K562 (cell line): ENCODE results near the gene RCN2. TPM values are rescaled to one million over a fixed set of nuclear protein-coding genes. Genes with fewer than 3 reads are reported as not detected.
A peak's percentile ranks its signal among the peaks of the same experiment; 100 is the strongest.
"Not testable (repeated sequence)": the region's sequence is repeated elsewhere in the genome, so short reads cannot be mapped to it uniquely, and the experiment has no call there.

Experiments
- ATAC-seq: fragments of 200-7000 bp; cut with Tn5 transposase; 3 replicates; pipeline ENCODE4 v1.9.1; 2020; ENCODE audit warnings: moderate library complexity
- BruUV-seq: library from RNA; stranded (reverse); fragments of 400-500 nt; replicated peaks from 2 replicates; lab custom pipeline; 2021; lab: Mats Ljungman, UMichigan
- CTCF ChIA-PET: fragments of 300-600 bp; formaldehyde crosslinking; extraction: SDS; loops from one replicate; lab custom pipeline; 2021; ENCODE audit warnings: low intra/inter-chr PET ratio; lab: Yijun Ruan, JAX
- POLR2A ChIA-PET: fragments of 300-600, 350-650 bp; sonication (Branson Sonifier 250); formaldehyde crosslinking; extraction: SDS; loops from one replicate; lab custom pipeline; 2021; ENCODE audit warnings: antibody characterized with exemption, inconsistent platforms; lab: Yijun Ruan, JAX
- DNase-seq, 4 experiments: peaks; one replicate each; pipeline versions ENCODE4 v3.0.0 to v3.0.0-alpha.2; 2011 to 2018; ENCODE audit warnings: low spot score in 3 of 4, mixed read lengths in 3 of 4; ENCODE audit errors: extremely low read depth in 1 of 4
- FAIRE-seq: peaks from 2 replicates; lab custom pipeline; 2011; peaks lifted over from hg19 to GRCh38; lab: Jason Lieb, UNC
- H2AFZ ChIP-seq: 2 replicates; pipeline ENCODE4 v1.6.0; 2011; ENCODE audit warnings: low read depth, low read length, control low read depth, inconsistent platforms
- H3K27ac ChIP-seq: fragments of 200-600 bp; 3 replicates; pipeline ENCODE4 v1.8.0; 2011; ENCODE audit warnings: low read depth, mild to moderate bottlenecking, control low read depth, inconsistent platforms, low read length, moderate library complexity, mixed read lengths; ENCODE audit errors: extremely low read depth
- H3K27me3 ChIP-seq, 2 experiments: fragments of 300-600 bp in 1 of 2; 2 replicates in 1 of 2; 3 replicates in 1 of 2; pipeline versions ENCODE4 v1.6.0 to v1.8.0; 2011; ENCODE audit warnings: inconsistent platforms in 2 of 2, low read length in 2 of 2, mild to moderate bottlenecking in 1 of 2, mixed read lengths in 1 of 2, moderate library complexity in 1 of 2; ENCODE audit not compliant: control insufficient read depth in 2 of 2, insufficient read depth in 2 of 2
- H3K36me3 ChIP-seq: fragments of 300-600 bp; 3 replicates; pipeline ENCODE4 v1.8.0; 2011; ENCODE audit warnings: mild to moderate bottlenecking, low read length, inconsistent platforms; ENCODE audit not compliant: control insufficient read depth, insufficient read depth
- H3K4me1 ChIP-seq, 2 experiments: fragments of 200-600 bp in 1 of 2; replicated peaks in 1 of 2; 2 replicates in 1 of 2; 3 replicates in 1 of 2; pipeline versions ENCODE4 v1.5.1 to v1.8.0; 2011; ENCODE audit warnings: inconsistent platforms in 2 of 2, low read length in 2 of 2, mild to moderate bottlenecking in 1 of 2, mixed read lengths in 1 of 2, moderate library complexity in 1 of 2; ENCODE audit not compliant: control insufficient read depth in 2 of 2, insufficient read depth in 2 of 2
- H3K4me2 ChIP-seq: 2 replicates; pipeline ENCODE4 v1.6.1; 2011; ENCODE audit warnings: low read length, control low read depth, inconsistent platforms, mixed read lengths; ENCODE audit not compliant: insufficient read depth
- H3K4me3 ChIP-seq: fragments of 200-600 bp; sonication (generic), shearing (Covaris generic); 2 replicates; pipeline ENCODE4 v1.5.1; 2016; ENCODE audit warnings: control low read depth, inconsistent platforms
- H3K79me2 ChIP-seq: fragments of 200-600 bp; 3 replicates; pipeline ENCODE4 v1.8.0; 2011; ENCODE audit warnings: low read length, inconsistent platforms; ENCODE audit not compliant: control insufficient read depth, insufficient read depth
- H3K9ac ChIP-seq, 2 experiments: 2 replicates each; pipeline versions ENCODE4 v1.6.0 to v1.6.1; 2011; ENCODE audit warnings: low read depth in 2 of 2, low read length in 2 of 2, control low read depth in 1 of 2, inconsistent platforms in 1 of 2, mild to moderate bottlenecking in 1 of 2, mixed read lengths in 1 of 2; ENCODE audit not compliant: insufficient read depth in 1 of 2
- H3K9me1 ChIP-seq: one replicate; pipeline ENCODE4 v1.6.0; 2011; ENCODE audit warnings: inconsistent platforms, mild to moderate bottlenecking, low read length, moderate library complexity; ENCODE audit not compliant: control insufficient read depth, insufficient read depth
- H3K9me3 ChIP-seq: replicated peaks from 2 replicates; pipeline ENCODE4 v1.5.1; 2011; ENCODE audit warnings: low read depth, low read length, inconsistent platforms; ENCODE audit not compliant: control insufficient read depth, insufficient read depth
- H4K20me1 ChIP-seq: replicated peaks from 2 replicates; pipeline ENCODE4 v1.6.1; 2011; ENCODE audit warnings: low read length, inconsistent platforms, mixed read lengths; ENCODE audit not compliant: control insufficient read depth, insufficient read depth
- WGBS: fragments of 100-300 bp; shearing (Covaris generic); methylation state at CpG from one replicate; pipeline ENCODE4 v1.1.6; 2016; ENCODE audit warnings: low coverage, mixed read lengths; ENCODE audit not compliant: insufficient coverage; ENCODE audit errors: missing lambda C conversion rate; 5-methylcytosine and 5-hydroxymethylcytosine counted together
- in situ Hi-C: fragments of 300-500 bp; cut with MboI; formaldehyde crosslinking; loops from 4 replicates; pipeline ENCODE4 v1.15.0; 2018; ENCODE audit warnings: inconsistent platforms, mixed read lengths
- intact Hi-C: fragments of 100-400 bp; cut with micrococcal nuclease; formaldehyde crosslinking; loops from 2 replicates; pipeline ENCODE4 v1.14.2; 2022
- polyA plus RNA-seq, 8 experiments: library from polyadenylated mRNA; depleted of rRNA in 4 of 8; stranded (reverse) in 5 of 8; unstranded in 3 of 8; fragments of >200 nt; fragmentation: Nextera tagmentation in 2 of 8; fragmentation: Illumina TruSeq in 1 of 8; extraction: Ambion mirVana in 2 of 8; extraction: Trizol in 1 of 8; gene quantifications; 2 replicates each; pipeline versions ENCODE4 v1.2.1 to v1.2.3, GENCODE V29; 2011 to 2014; ENCODE audit warnings: inconsistent platforms in 1 of 8, missing spikeins in 1 of 8
- total RNA-seq, 7 experiments: library from RNA; depleted of rRNA in 6 of 7; stranded (reverse); fragments of >200 nt in 6 of 7; fragmentation: Illumina TruSeq in 2 of 7; extraction: Trizol in 2 of 7; gene quantifications; 2 replicates each; pipeline versions ENCODE4 v1.2.1 to v1.2.3, GENCODE V29; 2011 to 2021; ENCODE audit warnings: low replicate concordance in 1 of 7
- TF ChIP-seq, protein P1 (sequence below): sonication (generic); formaldehyde crosslinking; IDR thresholded peaks from 2 replicates; pipeline ENCODE4 v1.8.1; 2023; ENCODE audit warnings: mild to moderate bottlenecking, missing genetic modification reagents

Gene RCN2
- total and polyA plus RNA-seq, 9 of the 15 experiments (the other 6 are each of a cell fraction or from before 2014, with no cell fraction given), result 20.9 to 63.6 (median 52.8) TPM

- H3K27ac ChIP-seq, H3K27me3 ChIP-seq, H3K4me3 ChIP-seq, H3K4me1 ChIP-seq, H3K9ac ChIP-seq, DNase-seq, ATAC-seq, H3K9me3 ChIP-seq, H2AFZ ChIP-seq, intact Hi-C loops, H3K4me2 ChIP-seq, CTCF ChIA-PET, H4K20me1 ChIP-seq, H3K79me2 ChIP-seq, in situ Hi-C loops, FAIRE-seq, H3K9me1 ChIP-seq, BruUV-seq, H3K36me3 ChIP-seq: not testable (repeated sequence)
- POLR2A ChIA-PET, result interaction anchor here (0.7 to 1.2 kb wide), 3 partner anchors 12 to 49 kb away, joined by 3 to 4 read pairs (median 4); no protein-coding TSS in a partner anchor
- TF ChIP-seq, protein P1, sequence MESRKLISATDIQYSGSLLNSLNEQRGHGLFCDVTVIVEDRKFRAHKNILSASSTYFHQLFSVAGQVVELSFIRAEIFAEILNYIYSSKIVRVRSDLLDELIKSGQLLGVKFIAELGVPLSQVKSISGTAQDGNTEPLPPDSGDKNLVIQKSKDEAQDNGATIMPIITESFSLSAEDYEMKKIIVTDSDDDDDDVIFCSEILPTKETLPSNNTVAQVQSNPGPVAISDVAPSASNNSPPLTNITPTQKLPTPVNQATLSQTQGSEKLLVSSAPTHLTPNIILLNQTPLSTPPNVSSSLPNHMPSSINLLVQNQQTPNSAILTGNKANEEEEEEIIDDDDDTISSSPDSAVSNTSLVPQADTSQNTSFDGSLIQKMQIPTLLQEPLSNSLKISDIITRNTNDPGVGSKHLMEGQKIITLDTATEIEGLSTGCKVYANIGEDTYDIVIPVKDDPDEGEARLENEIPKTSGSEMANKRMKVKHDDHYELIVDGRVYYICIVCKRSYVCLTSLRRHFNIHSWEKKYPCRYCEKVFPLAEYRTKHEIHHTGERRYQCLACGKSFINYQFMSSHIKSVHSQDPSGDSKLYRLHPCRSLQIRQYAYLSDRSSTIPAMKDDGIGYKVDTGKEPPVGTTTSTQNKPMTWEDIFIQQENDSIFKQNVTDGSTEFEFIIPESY (CRISPR knock-in tag), result 0 out of 2 replicates have a peak, but pooled peaks have one; percentile 14
- WGBS, result 79% methylated on average over 18 of the region's 39 CpGs
These were observed 32.2 kb upstream of the RCN2 start for GRCh38 chr15:76899176-76899930.
